AG04449 (cell line): ENCODE data around the gene G0S2.

Source experiments
- CTCF ChIA-PET: fragments of 350-600 bp; formaldehyde crosslinking; extraction: SDS; loops from one replicate; lab custom pipeline; 2021; ENCODE audit warnings: antibody characterized with exemption; lab: Yijun Ruan, JAX
- POLR2A ChIA-PET: fragments of 400-600, 350-600 bp; formaldehyde crosslinking; extraction: SDS; loops from one replicate; lab custom pipeline; 2020; ENCODE audit warnings: antibody characterized with exemption, inconsistent platforms; lab: Yijun Ruan, JAX
- DNase-seq: peaks from one replicate; pipeline ENCODE4 v3.0.0-alpha.2; 2010; ENCODE audit warnings: low read depth, low spot score
- H3K4me3 ChIP-seq: 2 replicates; pipeline ENCODE4 v1.5.1; 2011; ENCODE audit warnings: low read depth, mild to moderate bottlenecking, control low read depth, low read length
- CTCF ChIP-seq: IDR thresholded peaks from one replicate; pipeline ENCODE4 v1.5.1; 2011; ENCODE audit warnings: mild to moderate bottlenecking, moderate library complexity, low read length, control low read depth, inconsistent platforms; ENCODE audit not compliant: insufficient read depth; ENCODE audit errors: missing control alignments

The G0S2 gene

GRCh38 chr1:209708297-209708696 lies 33.1 kb downstream of the G0S2 start:
- ChIA-PET POLR2A (no interaction called here), CTCF (interaction anchor here (3.2 kb wide), 1 partner anchor 15 kb away, joined by 12 read pairs; no protein-coding TSS in a partner anchor)
- no peak for DNase-seq
- no peak overlapping the region for H3K4me3 ChIP-seq
- TF ChIP-seq CTCF, result no peak

- no peak overlapping the region for H3K4me3 ChIP-seq
- DNase-seq, result no peak
- TF ChIP-seq CTCF, result no peak
- ChIA-PET POLR2A (no interaction called here), CTCF (no interaction called here)
Measured at GRCh38 chr1:209710093-209710492, 34.9 kb downstream of the G0S2 start.

GRCh38 chr1:209710847-209711246 lies 35.6 kb downstream of the G0S2 start:
- ChIA-PET POLR2A (no interaction called here), CTCF (no interaction called here)
- no peak for TF ChIP-seq CTCF
- DNase-seq, result no peak
- no peak overlapping the region for H3K4me3 ChIP-seq

- no peak overlapping the region for H3K4me3 ChIP-seq
- CTCF ChIA-PET, result no interaction called here
- no peak for DNase-seq
- POLR2A ChIA-PET, result no interaction called here
- TF ChIP-seq CTCF, result no peak
Measured at GRCh38 chr1:209714338-209714737, 39.1 kb downstream of the G0S2 start.

GRCh38 chr1:209715314-209715713 lies 40.1 kb downstream of the G0S2 start:
- no peak for TF ChIP-seq CTCF
- POLR2A ChIA-PET, result no interaction called here
- no peak for DNase-seq
- H3K4me3 ChIP-seq, result no peak overlapping the region
- CTCF ChIA-PET, result no interaction called here

- POLR2A ChIA-PET, result no interaction called here
Measured at GRCh38 chr1:209717818-209718217, 42.6 kb downstream of the G0S2 start.

More at GRCh38 chr1:209717818-209718217, 42.6 kb downstream of the G0S2 start:
- CTCF ChIA-PET, result no interaction called here
- DNase-seq, result no peak
- TF ChIP-seq CTCF, result no peak
- no peak overlapping the region for H3K4me3 ChIP-seq
